DND-41 (cell line): ENCODE data around the gene PIAS1.

Source experiments
- ATAC-seq: fragments of 200-7000 bp; cut with Tn5 transposase; 3 replicates; pipeline ENCODE4 v1.9.1; 2021; ENCODE audit warnings: low read depth; ENCODE audit not compliant: insufficient read depth
- DNase-seq: peaks from one replicate; pipeline ENCODE4 v3.0.0-alpha.2; 2020
- H2AFZ ChIP-seq: 2 replicates; pipeline ENCODE4 v1.6.0; 2012; ENCODE audit warnings: low read depth, low read length
- H3K27ac ChIP-seq: 2 replicates; pipeline ENCODE4 v1.5.1; 2012; ENCODE audit warnings: low read length, inconsistent platforms
- H3K27me3 ChIP-seq: fragments of 200-600 bp; sonication (generic); 2 replicates; pipeline ENCODE4 v1.6.0; 2012; ENCODE audit warnings: low read length, mild to moderate bottlenecking, inconsistent platforms; ENCODE audit not compliant: insufficient read depth, poor library complexity
- H3K36me3 ChIP-seq: 2 replicates; pipeline ENCODE4 v1.5.1; 2012; ENCODE audit warnings: low read length, inconsistent platforms; ENCODE audit not compliant: insufficient read depth
- H3K4me1 ChIP-seq: 2 replicates; pipeline ENCODE4 v1.5.1; 2012; ENCODE audit warnings: mild to moderate bottlenecking, low read length; ENCODE audit not compliant: insufficient read depth
- H3K4me2 ChIP-seq: 2 replicates; pipeline ENCODE4 v1.6.0; 2012; ENCODE audit warnings: mild to moderate bottlenecking, moderate library complexity, low read length, inconsistent platforms; ENCODE audit not compliant: insufficient read depth
- H3K4me3 ChIP-seq, 2 experiments: fragments of 200-600 bp in 1 of 2; shearing (Covaris generic) in 1 of 2; 2 replicates each; pipeline ENCODE4 v1.5.1; 2012 to 2016; ENCODE audit warnings: inconsistent platforms in 2 of 2, low read length in 2 of 2, mild to moderate bottlenecking in 2 of 2, low read depth in 1 of 2, moderate library complexity in 1 of 2
- H3K79me2 ChIP-seq: 2 replicates; pipeline ENCODE4 v1.6.0; 2012; ENCODE audit warnings: low read length, inconsistent platforms; ENCODE audit not compliant: insufficient read depth
- H3K9ac ChIP-seq: 2 replicates; pipeline ENCODE4 v1.6.0; 2012; ENCODE audit warnings: low read depth, mild to moderate bottlenecking, inconsistent platforms, low read length, moderate library complexity
- H3K9me3 ChIP-seq: 2 replicates; pipeline ENCODE4 v1.5.1; 2012; ENCODE audit warnings: low read length, moderate library complexity, mild to moderate bottlenecking, inconsistent platforms; ENCODE audit not compliant: insufficient read depth, severe bottlenecking
- H4K20me1 ChIP-seq: 2 replicates; pipeline ENCODE4 v1.6.0; 2012; ENCODE audit warnings: low read length; ENCODE audit not compliant: insufficient read depth
- CTCF ChIP-seq: IDR thresholded peaks from 2 replicates; pipeline ENCODE4 v1.5.1; 2012; ENCODE audit warnings: borderline replicate concordance, low read length, moderate library complexity, mild to moderate bottlenecking; ENCODE audit not compliant: poor library complexity, severe bottlenecking; ENCODE audit errors: extremely low read depth
- EZH2 ChIP-seq: IDR thresholded peaks from 3 replicates; pipeline ENCODE4 v1.6.1; 2012; ENCODE audit warnings: borderline replicate concordance, low read depth, mild to moderate bottlenecking, moderate library complexity, low read length, inconsistent platforms; ENCODE audit not compliant: severe bottlenecking

Gene PIAS1

GRCh38 chr15:68218331-68218730 is 164.2 kb downstream of the PIAS1 start:
- H3K79me2 ChIP-seq, result peaks cover 79% of the 10 kb centered on the region
- no peak overlapping the region for H3K27ac ChIP-seq

GRCh38 chr15:68218847-68219798 is 165.0 kb downstream of the PIAS1 start:
- H4K20me1 ChIP-seq, result peaks cover 49% of the 10 kb centered on the region
- peaks cover 53% of the 10 kb centered on the region for H3K36me3 ChIP-seq
- H3K4me2 ChIP-seq, result no peak overlapping the region
- no peak overlapping the region for H3K9ac ChIP-seq
- no peak overlapping the region for H3K4me3 ChIP-seq
- H3K27ac ChIP-seq, result no peak overlapping the region
- ATAC-seq (no peak), DNase-seq (no peak)
- H3K9me3 ChIP-seq, result no peaks in the 10 kb centered on the region
- H3K79me2 ChIP-seq, result peaks cover 81% of the 10 kb centered on the region
- no peaks in the 10 kb centered on the region for H3K27me3 ChIP-seq
- no peak overlapping the region for H2AFZ ChIP-seq
- TF ChIP-seq CTCF, result no peak
- TF ChIP-seq EZH2, result no peak
- no peaks in the 10 kb centered on the region for H3K4me1 ChIP-seq

More at GRCh38 chr15:68218331-68218730, 164.2 kb downstream of the PIAS1 start:
- Histone ChIP-seq H2AFZ (no peak overlapping the region), H3K36me3 (peaks cover 54% of the 10 kb centered on the region), H3K9me3 (no peaks in the 10 kb centered on the region), H3K27me3 (no peaks in the 10 kb centered on the region), H3K4me3 (no peak overlapping the region), H4K20me1 (peaks cover 54% of the 10 kb centered on the region), H3K4me1 (no peaks in the 10 kb centered on the region), H3K4me2 (no peak overlapping the region), H3K9ac (no peak overlapping the region)
- TF ChIP-seq CTCF (no peak), EZH2 (no peak)
- no peak for DNase-seq
- ATAC-seq, result no peak

GRCh38 chr15:68220489-68220888 is 166.4 kb downstream of the PIAS1 start:
- H3K9me3 ChIP-seq, result no peaks in the 10 kb centered on the region
- no peak for DNase-seq
- peaks cover 82% of the 10 kb centered on the region for H3K79me2 ChIP-seq
- H3K4me2 ChIP-seq, result no peak overlapping the region
- H3K4me1 ChIP-seq, result peaks cover 11% of the 10 kb centered on the region
- no peak overlapping the region for H3K4me3 ChIP-seq
- peaks cover 53% of the 10 kb centered on the region for H3K36me3 ChIP-seq
- no peak overlapping the region for H2AFZ ChIP-seq
- TF ChIP-seq EZH2 (no peak), CTCF (no peak)
- no peak for ATAC-seq
- no peak overlapping the region for H3K9ac ChIP-seq
- H3K27ac ChIP-seq, result no peak overlapping the region
- H3K27me3 ChIP-seq, result no peaks in the 10 kb centered on the region
- H4K20me1 ChIP-seq, result peaks cover 39% of the 10 kb centered on the region
